ENCODE measurements around the gene FAM53B. TPM values are rescaled to one million over a fixed set of nuclear protein-coding genes. Genes with fewer than 3 reads are reported as not detected.

FAM53B gene
- total and polyA plus RNA-seq, 12 donors = 11.6 to 42.9 (median 29.1) TPM

DNA sequence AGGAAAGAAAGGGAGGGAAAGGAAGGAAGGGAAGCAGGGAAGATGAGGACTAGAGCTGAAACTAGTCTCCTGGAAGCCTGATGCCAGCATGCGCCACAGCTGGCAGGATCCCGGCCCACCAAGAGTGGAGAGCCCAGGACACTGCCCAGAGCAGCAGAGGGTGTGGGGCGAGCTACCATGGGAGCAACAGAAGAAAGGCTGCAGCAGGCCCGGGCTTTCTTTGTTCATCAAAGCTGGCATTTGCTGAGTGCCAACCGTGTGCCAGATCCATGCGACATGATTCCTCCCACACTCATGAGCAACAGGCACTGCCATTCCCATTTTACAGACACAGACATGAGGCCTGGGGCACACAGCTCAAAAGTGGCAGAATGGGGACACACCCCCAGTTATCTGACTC is 68.9 kb downstream of the FAM53B start:
- no peak for TF ChIP-seq CTCF (IDR thresholded peaks at IDR 0.05)
- DNase-seq = peak in 1 of 2 donors; percentile 22
- intact Hi-C loops (cut with DNase I) = loop anchor here in 3 of 10 donors (5.0 kb wide), 1 partner anchor 33 kb away; no protein-coding TSS in a partner anchor
- no peaks in the 10 kb centered on the region for H3K9me3 ChIP-seq
- peaks cover 72 to 100% (median 96%) of the 10 kb centered on the region in 9 donors for H3K4me1 ChIP-seq
- 64 to 73% methylated on average over 6 of the region's 6 CpGs for WGBS, 2 donors
- no peaks in the 10 kb centered on the region for H3K27me3 ChIP-seq
- no peak overlapping the region for H3K4me3 ChIP-seq
- peak overlapping the region in 8 of 10 donors; percentile 45 to 92 (median 58) for H3K27ac ChIP-seq
- peaks cover 0 to 12% (median 0%) of the 10 kb centered on the region in 9 donors for H3K36me3 ChIP-seq
- no peak for ATAC-seq

GRCh38 chr10:124674768-124675222 is 69.4 kb downstream of the FAM53B start:
- H3K9me3 ChIP-seq = no peaks in the 10 kb centered on the region
- ATAC-seq (peak in 1 of 8 donors; percentile 30), DNase-seq (peak in 1 of 2 donors; percentile 22)
- intact Hi-C loops (cut with DNase I) = loop anchor here in 3 of 10 donors (5.0 kb wide), 2 partner anchors 32 to 42 kb away; no protein-coding TSS in a partner anchor
- H3K27me3 ChIP-seq = no peaks in the 10 kb centered on the region
- peaks cover 72 to 100% (median 98%) of the 10 kb centered on the region in 9 donors for H3K4me1 ChIP-seq
- 51 to 64% methylated on average over 9 of the region's 9 CpGs for WGBS, 2 donors
- H3K27ac ChIP-seq = peak overlapping the region in 8 of 10 donors; percentile 45 to 92 (median 58)
- no peak for TF ChIP-seq CTCF (IDR thresholded peaks at IDR 0.05)
- no peak overlapping the region for H3K4me3 ChIP-seq
- H3K36me3 ChIP-seq = peaks cover 0 to 9% (median 0%) of the 10 kb centered on the region in 9 donors

GRCh38 chr10:124672181-124672638 is 72.0 kb downstream of the FAM53B start:
- Histone ChIP-seq H3K4me3 (no peak overlapping the region), H3K27ac (peak overlapping the region in 9 of 10 donors; percentile 47 to 83 (median 70)), H3K27me3 (no peaks in the 10 kb centered on the region), H3K4me1 (peaks cover 72 to 100% (median 98%) of the 10 kb centered on the region in 9 donors), H3K36me3 (peaks cover 0 to 21% (median 0%) of the 10 kb centered on the region in 9 donors), H3K9me3 (no peaks in the 10 kb centered on the region)
- intact Hi-C loops (cut with DNase I) = loop anchor here in 1 of 10 donors (5.0 kb wide), 1 partner anchor 40 kb away; no protein-coding TSS in a partner anchor
- 54 to 60% methylated on average over 16 of the region's 16 CpGs for WGBS, 2 donors
- ATAC-seq (peak in 4 of 8 donors; percentile 3 to 29 (median 8)), DNase-seq (peak; percentile 47 to 62)
- no peak for TF ChIP-seq CTCF (IDR thresholded peaks at IDR 0.05)

GRCh38 chr10:124671486-124672075 is 72.6 kb downstream of the FAM53B start:
- ATAC-seq = peak; percentile 15 to 73 (median 48)
- TF ChIP-seq CTCF (IDR thresholded peaks at IDR 0.05) = peak; percentile 16 to 65 (median 39)
- peak overlapping the region in 9 of 10 donors; percentile 61 to 83 (median 70) for H3K27ac ChIP-seq
- peak; percentile 49 to 67 for DNase-seq
- H3K27me3 ChIP-seq = no peaks in the 10 kb centered on the region
- 47 to 56% methylated on average over 8 of the region's 8 CpGs for WGBS, 2 donors
- H3K4me1 ChIP-seq = peaks cover 70 to 100% (median 97%) of the 10 kb centered on the region in 9 donors
- H3K4me3 ChIP-seq = no peak overlapping the region
- H3K9me3 ChIP-seq = no peaks in the 10 kb centered on the region
- intact Hi-C loops (cut with DNase I) = loop anchor here in 1 of 10 donors (5.0 kb wide), 1 partner anchor 39 kb away; no protein-coding TSS in a partner anchor
- H3K36me3 ChIP-seq = peaks cover 0 to 26% (median 0%) of the 10 kb centered on the region in 9 donors
